Prostate gland (tissue), 2 donors: ENCODE measurements around the gene RGS14.

Experiments
- CTCF ChIP-seq, 4 experiments: fragments of 200-600 bp in 2 of 4; fragments of 450-650 bp in 2 of 4; sonication (generic) in 2 of 4; IDR thresholded peaks; 1 replicate in 3 of 4; 2 replicates in 1 of 4; pipeline ENCODE4 v1.5.1; 2016 to 2019; ENCODE audit warnings: antibody characterized with exemption in 4 of 4, mild to moderate bottlenecking in 2 of 4, moderate library complexity in 2 of 4
- POLR2AphosphoS5 ChIP-seq: sonication (generic); formaldehyde crosslinking; IDR thresholded peaks from one replicate; pipeline ENCODE4 v1.6.1; 2017; ENCODE audit warnings: antibody characterized with exemption

- TF ChIP-seq POLR2AphosphoS5 = no peak
- no peak for TF ChIP-seq CTCF (IDR thresholded peaks at IDR 0.05)
Observed at GRCh38 chr5:177315411-177315810, 42.3 kb upstream of the RGS14 start.
